Dermis blood vessel endothelial cell (primary cell): ENCODE results near the gene NCEH1. TPM values are rescaled to one million over a fixed set of nuclear protein-coding genes. Genes with fewer than 3 reads are reported as not detected.

Experiments used
- DNase-seq: peaks from one replicate; pipeline ENCODE4 v3.0.0; 2010
- total RNA-seq: library from RNA; depleted of rRNA; stranded (reverse); fragments of >200 nt; gene quantifications from 2 replicates; pipeline ENCODE4 v1.2.3, GENCODE V29; 2014

The NCEH1 gene
- total RNA-seq, 1 donor from 2014 or later: 5.4 TPM

GRCh38 chr3:172609750-172610149 lies 101.1 kb downstream of the NCEH1 start:
- DNase-seq: no peak

DNA sequence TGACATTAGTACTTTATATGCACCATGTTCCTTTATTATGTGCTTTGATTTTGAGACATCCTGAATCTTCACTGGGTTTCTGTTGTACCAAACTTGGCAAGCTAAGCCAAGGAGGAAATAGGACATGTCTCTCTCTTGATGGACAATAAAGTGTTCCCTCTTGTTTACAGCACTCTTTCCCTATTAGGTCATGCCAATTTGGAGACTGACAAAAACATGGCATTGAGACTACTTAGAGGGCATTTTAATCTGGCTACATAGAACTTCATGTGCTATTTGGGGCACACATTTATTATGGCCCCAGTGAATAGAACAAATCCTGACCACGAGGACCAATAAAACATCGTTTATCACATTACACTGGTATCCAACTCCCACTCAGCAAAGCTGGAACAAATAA lies 102.3 kb downstream of the NCEH1 start:
- peak; percentile 48 for DNase-seq

DNA sequence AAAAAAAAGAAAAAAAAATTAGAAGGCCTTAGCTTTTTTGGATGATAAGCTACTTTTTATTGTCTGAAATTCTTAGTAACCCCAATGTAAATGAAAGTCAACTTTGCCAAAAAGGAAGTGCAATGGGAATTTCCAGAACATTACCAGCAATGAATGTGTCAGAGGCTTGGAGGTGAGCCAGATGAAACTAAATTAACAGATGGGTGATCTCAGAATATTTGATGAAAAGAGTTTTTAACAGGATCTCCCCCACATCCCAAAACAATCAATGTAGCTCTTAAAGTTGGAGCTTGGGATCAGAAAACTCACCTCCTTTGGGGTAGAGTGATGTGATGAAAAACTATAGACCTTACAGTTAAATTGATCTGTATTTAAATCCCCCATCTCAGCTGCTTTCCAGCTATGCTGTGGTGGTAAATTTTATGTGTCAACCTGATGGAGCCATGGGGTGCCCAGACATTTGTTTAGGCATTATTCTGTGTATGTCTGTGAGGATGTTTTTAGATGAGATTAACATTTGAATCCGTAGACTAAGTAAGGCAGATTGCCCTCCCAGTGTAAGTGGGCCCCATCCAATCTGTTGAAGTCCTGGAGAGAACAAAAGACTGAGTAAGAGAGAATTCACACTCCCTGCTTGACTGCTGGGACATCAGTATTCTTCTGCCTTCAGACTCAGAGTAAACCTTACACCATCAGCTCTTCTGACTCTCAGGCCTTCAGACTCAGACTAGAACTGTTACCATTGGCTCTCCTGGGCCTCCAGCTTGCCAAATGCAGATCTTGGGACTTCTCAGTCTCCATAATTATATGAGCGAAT lies 103.4 kb downstream of the NCEH1 start:
- peak; percentile 94 for DNase-seq

GRCh38 chr3:172606021-172606420 lies 104.8 kb downstream of the NCEH1 start:
- DNase-seq: peak; percentile 64

DNA sequence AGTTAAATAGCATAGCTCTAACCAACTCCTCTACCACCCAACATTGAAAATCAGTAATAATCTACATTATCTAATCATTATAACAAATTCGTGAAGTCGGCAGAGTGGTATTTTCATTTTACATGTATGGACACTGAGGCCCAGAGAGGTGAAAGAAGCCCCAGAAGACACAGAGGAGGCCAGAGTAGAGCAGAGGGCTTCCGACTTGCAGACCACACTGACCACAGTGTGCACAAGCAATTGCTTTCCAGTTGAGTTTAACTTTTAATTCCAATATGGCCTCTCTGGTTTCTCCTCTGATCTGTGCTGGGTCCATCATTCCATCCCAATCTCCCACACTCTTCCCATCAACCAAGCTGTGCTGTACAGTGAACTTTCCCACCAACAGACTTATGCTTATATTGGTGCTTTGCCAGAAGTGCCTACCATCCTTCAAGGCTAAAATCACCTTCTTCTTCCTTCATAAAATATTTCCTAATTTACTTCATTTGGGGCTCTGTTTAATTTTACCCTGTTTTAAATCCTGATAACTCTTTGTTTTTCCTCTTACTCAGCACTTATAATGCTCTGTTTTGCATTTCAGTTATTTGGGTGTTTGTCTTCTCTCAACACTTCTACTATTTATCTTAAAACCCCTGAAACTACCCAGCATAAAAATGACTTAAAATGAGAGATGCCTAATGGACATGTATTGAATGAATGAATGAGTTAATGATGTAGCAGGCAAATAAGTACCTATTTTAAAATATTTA lies 105.8 kb downstream of the NCEH1 start:
- no peak for DNase-seq

- DNase-seq: no peak
These were observed 109.6 kb downstream of the NCEH1 start for GRCh38 chr3:172601066-172601832.

GRCh38 chr3:172600644-172601065 lies 110.2 kb downstream of the NCEH1 start:
- DNase-seq: no peak

GRCh38 chr3:172598904-172599303 lies 112.0 kb downstream of the NCEH1 start:
- no peak for DNase-seq

DNA sequence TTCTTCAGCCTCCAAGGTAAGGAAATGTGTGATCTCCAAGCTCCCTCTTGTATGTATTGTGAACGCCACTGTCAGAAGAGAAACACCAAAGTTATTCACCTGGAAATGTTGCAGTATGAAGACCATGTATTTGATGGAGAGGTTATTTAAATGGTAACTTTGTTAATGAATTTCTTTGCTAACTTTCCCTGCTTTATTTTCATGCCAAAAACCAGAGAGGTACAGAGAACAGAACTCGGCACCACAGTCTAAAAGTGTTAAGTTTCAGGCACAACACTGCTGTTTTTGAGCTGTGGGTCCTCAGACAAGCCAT lies 114.5 kb downstream of the NCEH1 start:
- no peak for DNase-seq

- DNase-seq: peak; percentile 84
These were observed 115.0 kb downstream of the NCEH1 start for GRCh38 chr3:172595664-172596393.

DNA sequence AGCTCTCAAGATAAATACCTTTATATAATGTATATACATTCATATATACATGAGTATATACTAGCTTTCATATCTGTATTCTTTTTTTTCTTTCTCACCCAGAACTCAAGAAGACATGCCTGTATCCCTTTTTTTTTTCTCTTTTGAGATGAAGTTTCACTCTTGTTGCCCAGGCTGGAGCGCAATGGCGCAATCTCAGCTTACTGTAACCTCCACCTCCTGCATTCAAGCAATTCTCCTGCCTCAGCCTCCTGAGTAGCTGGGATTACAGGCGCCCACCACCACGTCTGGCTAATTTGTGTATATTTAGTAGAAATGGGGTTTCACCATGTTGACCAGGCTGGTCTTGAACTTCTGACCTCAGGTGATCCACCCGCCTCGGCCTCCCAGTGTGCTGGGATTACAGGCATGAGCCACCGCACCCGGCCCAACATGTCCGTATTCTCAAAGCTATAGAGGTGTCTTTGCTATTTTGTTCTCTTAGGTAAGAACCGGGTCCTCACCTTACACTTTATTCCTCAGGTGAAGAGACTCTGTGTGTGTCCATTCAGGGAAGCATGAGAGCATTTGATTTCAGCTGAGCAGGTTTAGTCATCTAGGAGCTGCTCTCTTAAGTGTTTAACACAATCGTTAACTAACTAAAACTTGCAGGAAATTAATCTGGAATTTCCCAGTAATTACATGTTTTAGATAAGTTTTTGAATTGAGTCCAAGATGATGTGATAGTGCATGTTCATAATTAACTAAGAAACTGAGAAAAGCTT lies 115.8 kb downstream of the NCEH1 start:
- DNase-seq: peak; percentile 45

DNA sequence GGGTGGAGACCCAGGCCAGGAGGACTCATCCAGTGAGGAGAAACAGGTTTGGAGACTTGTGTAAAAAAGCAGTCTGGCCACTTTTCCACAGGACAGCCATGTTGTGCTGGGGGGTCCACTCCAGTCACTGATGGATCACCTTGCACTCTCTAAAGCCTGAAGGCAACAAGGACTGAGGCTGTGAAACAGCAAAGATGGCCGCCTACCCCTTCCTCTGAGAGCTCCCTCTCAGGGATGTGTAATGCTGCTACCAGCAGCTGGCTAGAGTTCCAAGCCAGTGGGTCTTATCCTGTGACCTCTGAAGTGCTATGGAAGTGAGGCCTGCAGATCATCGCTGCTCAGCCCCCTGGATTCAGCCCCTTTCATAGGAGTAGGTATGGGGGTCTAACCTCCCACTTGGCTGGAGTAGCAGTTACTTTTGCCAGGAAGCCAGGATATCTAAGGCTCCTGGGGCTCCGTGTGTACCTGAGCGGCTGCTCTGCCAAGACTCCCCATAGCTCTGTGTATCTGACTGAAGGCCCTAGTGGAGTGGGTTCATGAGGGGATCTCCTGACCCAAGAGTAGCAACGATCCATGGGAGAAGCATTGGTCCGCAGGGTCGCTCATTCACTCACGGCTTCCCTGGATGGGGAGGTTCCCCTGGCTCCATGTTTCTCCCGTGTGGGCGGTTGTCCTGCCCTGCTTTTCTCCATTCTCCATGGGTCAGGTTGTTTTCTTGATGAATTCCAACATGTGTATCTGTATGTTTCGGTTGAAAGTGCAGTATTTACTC lies 117.8 kb downstream of the NCEH1 start:
- DNase-seq: no peak

DNA sequence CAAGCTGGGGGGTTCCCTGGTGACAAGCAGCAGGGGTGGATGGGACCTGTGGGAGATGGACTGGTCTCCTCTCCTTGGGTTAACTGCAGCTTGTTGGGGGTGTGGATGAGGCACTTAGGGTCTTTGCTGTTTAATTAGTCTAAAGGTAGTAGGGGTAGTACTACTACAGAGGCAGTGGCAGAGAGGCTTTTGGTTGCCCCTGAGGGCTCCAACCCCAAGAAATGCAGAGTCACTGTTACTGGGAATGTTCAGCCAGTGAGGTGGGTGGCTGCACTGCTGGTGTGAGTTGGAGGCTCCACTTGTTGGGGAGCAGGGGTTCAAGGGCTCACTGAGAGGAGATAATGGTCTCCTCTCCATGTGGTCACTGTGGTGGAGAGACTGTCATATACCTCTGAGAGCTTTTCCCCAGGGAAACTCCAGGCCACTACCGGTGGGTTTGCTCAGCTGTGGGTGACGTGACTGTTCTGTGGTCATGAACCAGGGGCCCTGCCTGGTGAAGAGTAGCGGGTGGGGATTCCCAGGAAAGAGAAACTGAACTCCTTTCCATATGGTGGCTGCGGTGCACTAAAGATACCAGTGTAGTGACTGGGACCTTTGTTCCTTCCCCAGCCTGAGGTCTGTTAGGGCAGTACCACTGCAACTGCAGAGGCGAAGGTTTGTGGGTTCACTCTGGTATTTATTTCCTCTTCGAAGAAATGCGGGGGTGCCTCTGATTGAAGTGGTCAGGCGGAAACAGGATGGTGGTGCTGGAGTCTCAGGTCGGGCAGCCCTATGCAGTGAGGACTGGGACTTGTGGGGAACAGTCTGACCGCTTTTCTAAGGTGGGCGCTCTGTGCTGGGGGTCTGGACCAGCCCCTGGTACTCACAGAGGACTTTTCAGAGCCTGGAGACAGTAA lies 118.7 kb downstream of the NCEH1 start:
- no peak for DNase-seq

DNA sequence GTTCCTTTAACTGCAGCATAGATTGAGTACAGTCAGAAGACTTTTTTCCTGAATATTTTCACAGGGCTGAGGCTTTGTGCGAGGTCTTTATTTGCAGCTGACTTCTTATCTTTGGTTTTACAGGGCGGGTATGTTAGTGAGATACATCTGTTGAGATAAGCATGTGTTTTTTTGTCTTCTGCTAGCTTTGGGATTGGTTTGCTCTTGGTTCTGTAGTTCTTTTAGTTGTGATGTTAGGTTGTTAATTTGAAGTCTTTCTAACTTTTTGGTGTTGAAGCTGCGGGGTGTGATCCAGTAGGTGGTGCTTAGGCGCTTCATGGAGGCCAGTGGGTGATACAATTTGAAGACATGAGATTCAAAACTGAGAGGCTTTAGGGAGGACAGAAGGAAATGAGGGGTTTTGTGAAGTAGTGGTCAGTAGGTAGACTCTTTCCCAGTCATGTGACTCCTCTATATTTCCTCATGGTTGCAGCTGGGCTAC lies 119.7 kb downstream of the NCEH1 start:
- DNase-seq: no peak

DNA sequence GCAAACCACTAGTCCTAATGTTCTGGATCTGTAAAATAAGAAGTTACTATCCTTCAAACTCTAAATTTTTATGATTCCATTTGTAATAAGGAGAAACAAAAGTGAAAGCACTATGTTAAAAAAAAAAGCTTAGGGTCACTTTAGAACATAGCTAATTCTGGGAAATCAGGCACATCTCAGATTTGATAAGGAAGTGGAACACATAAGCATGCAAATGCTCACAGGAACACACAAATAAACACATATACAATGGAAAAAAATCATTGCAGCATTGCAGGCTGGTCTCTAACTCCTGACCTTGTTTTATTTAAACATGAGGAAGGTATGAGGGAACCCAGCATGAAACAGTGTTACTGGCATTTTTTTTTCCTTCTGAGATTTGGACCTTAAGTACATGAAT lies 124.4 kb downstream of the NCEH1 start:
- no peak for DNase-seq

DNA sequence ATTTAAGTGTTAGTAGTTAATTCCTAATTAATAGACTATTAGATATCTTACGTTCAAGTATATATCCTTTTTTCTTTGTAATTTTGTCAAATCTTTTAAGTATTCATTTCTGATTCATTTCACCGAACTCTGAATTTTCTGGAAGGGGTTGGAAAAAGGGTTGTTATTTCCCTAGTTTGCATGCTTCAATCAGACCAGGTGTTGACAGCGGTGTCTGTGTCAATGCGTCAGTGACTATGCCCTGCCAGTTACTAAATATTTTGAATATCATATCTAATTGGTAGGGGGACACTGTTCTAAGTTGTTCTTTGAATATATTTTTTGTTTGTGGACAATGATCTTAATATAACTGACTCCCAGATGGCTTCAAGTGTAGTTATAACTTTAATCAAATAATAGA lies 124.9 kb downstream of the NCEH1 start:
- no peak for DNase-seq

DNA sequence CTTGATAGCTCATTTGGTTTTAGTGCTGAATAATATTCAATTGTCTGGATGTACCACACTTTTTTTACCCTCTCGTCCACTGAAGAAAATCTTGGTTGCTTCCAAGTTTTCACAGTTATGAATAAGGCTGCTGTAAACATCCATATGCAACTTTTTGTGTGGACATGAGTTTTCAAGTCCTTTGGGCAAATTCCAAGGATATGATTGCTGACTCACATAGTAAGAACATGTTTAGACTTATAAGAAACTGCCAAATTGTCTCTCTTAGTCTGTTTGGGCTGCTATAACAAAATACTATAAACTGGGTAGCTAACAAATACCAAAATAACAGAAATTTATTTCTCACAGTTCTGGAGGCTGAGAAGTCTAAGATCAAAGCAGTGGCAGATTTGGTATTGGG lies 128.2 kb downstream of the NCEH1 start:
- DNase-seq: no peak

DNA sequence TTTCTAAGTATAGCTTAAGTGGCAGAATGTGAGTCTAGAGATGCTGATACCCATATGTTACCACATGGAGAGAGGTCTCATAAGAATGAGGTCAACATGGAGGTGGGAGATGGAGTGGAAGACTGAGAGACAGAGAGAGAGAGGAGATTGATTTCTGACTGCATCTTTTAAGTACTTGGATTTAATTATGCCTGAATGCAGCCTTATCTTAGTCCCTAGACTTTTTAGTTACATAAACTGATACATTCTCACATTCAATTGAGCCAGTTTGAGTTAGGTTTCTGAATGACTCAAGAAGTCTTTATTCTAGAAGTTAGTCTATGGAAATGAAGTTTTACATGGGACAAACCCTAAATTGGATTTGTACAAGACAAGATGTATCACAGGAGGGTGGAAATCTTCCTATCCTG lies 129.1 kb downstream of the NCEH1 start:
- no peak for DNase-seq

DNA sequence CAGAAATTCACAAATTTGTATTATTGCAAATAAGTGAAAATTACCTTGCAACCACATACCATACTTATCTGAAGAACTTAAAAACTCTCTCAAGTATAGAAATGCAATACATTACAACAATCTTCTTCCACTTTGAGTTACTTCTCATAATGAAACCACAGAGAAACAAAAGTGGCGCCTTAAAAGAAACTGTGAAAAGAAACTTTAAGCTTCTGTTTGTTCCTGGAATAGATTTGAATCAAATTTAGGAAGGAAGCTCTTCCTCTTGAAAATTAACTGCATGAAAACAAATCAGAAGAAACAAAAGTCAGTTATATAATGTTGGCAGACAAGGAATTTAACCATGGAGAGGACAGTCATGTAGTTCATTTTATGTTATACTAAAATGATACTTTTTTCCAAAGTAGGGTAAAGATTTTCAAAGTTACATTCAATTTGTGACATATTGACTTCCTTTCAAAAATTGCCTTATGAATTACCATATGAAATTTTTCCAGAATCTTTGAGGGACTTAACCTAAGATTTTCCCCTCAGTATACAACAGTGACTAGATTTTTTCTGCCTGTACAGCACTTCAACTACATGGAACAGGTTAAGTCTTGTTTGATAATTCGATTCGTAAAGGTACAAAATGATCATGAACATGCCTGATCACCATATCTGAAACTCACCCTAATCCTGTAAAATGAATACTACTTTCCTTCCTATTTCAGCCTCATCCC lies 130.0 kb downstream of the NCEH1 start:
- peak; percentile 14 for DNase-seq
